Measurements from ENCODE around the gene SLC35A2. TPM values are rescaled to one million over a fixed set of nuclear protein-coding genes. Genes with fewer than 3 reads are reported as not detected.

The SLC35A2 gene
- total RNA-seq, result 15.7 TPM
- long read RNA-seq, transcript SLC35A2-204 (4 exons, 3,047 nt), result major isoform, 5 of 20 reads
- long read RNA-seq, partial matches to known transcripts, result 7 of 20 reads
- long read RNA-seq, other reads (novel, unspliced or antisense), result 6 of 20 reads

GRCh38 chrX:48911412-48912182 lies at the start of gene SLC35A2:
TSS of gene SLC35A2 (minus strand) at chrX:48911646. CDS start at chrX:48911636, 10 bp downstream.
- DNase-seq (peak; percentile 85), ATAC-seq (peak; percentile 93)
- intact Hi-C loops (cut with micrococcal nuclease), result no loop called here

- no peak for DNase-seq
- no peak for ATAC-seq
- intact Hi-C loops (cut with micrococcal nuclease), result no loop called here
Observed at GRCh38 chrX:48960291-48960690, 48.8 kb upstream of the SLC35A2 start.

DNA sequence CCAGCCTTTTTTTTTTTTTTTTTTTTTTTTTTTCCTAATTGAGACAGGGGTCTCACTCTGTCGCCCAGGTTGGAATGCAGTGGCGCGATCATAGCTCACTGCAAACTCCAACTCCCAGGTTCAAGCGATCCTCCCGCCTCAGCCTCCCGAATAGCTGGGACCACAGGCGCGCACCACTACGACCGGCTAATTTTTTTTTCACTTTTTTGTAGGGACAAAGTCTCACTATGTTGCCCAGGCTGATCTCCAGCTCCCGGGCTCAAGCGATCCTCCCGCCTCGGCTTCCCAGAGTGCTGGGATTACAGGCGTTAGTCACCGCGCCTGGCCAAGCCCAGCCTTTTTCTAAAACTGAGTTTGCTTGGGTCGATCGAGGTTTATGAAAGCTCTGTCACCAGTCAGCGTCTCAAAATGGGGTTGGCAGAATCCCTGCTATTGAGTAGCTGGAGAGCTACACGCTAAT lies 47.2 kb upstream of the SLC35A2 start:
- DNase-seq (peak; percentile 51), ATAC-seq (peak; percentile 2)
- intact Hi-C loops (cut with micrococcal nuclease), result no loop called here

GRCh38 chrX:48957827-48958634 lies 46.6 kb upstream of the SLC35A2 start:
- ATAC-seq (peak; percentile 94), DNase-seq (peak; percentile 95)
- intact Hi-C loops (cut with micrococcal nuclease), result no loop called here

DNA sequence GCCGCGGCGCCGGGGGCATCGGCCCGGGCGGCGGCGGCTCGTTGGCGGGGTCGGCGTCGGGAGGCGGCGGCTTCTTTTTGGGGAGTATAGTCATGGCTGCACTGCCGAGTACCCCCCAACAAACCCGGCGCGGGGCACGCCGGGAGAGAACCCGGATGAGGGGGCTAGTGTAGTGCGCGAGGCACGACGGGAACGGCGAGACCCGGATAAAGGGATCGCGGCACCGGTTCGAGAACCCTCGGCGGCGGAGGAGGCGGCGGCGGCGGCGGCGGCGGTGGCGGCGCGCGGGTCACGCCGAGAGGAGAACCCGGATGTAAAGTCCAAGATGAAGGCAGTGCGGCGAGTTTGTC lies 46.0 kb upstream of the SLC35A2 start, which contains the start of gene OTUD5:
OTUD5 (minus strand) TSS at position 131 of the 350 bp plus-strand sequence; CDS start at position 94, 37 bp downstream.
- ATAC-seq (peak; percentile 29), DNase-seq (peak; percentile 71)
- intact Hi-C loops (cut with micrococcal nuclease), result no loop called here

DNA sequence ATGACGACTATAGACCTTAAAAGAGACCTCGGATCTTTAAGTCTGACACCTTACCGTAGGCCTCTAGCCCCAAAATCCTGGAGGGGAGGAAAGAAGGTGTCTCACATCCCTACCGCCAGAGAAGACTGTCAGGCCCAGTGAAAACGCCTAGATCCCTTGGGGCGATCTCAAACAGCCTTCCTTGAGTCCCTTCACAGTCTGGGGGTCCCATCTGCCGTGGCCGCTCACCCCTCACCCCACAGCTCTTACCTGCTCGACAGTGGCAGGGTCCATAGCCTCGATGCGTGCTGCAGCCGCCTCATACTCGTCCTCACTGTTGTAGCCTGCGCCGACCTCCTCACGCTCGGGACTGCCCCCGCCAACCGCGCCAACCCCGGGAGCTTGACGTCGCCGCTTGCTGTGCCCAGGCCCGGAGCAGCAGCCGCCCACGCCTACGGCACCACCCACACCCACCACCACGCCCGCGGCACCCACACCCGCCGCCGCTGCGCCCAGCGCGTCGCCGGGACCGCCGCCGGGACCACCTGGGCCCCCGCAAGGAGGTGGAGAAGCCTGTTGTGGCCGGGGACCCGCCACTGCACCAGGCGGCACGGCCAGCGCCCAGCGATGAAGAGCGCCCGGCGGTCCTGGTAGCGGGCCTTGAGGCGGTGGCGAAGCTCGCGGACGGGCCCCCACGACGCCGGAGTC lies 45.4 kb upstream of the SLC35A2 start:
- no peak for ATAC-seq
- DNase-seq, result peak; percentile 35
- intact Hi-C loops (cut with micrococcal nuclease), result no loop called here

DNA sequence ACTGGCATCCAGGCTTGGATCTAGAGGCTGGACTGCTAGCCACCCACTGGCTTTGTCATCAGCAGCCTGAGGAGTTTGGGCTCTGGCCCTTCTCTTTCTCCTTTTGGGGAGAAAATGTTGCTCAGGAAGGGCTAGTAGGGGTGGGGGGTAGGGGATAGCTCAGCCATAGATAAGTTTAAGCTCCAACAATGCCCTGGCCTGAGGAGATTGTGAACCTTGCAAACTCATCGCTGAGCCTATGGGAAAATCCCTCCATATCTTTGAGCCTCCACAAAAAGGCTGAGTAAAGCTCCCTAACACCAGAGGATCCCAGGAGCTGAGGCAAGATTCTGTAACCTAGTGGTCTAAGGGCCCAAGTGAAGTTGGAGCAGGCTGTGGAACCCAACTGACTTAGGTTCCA lies 37.1 kb upstream of the SLC35A2 start:
- ATAC-seq, result no peak
- DNase-seq, result no peak
- intact Hi-C loops (cut with micrococcal nuclease), result no loop called here

DNA sequence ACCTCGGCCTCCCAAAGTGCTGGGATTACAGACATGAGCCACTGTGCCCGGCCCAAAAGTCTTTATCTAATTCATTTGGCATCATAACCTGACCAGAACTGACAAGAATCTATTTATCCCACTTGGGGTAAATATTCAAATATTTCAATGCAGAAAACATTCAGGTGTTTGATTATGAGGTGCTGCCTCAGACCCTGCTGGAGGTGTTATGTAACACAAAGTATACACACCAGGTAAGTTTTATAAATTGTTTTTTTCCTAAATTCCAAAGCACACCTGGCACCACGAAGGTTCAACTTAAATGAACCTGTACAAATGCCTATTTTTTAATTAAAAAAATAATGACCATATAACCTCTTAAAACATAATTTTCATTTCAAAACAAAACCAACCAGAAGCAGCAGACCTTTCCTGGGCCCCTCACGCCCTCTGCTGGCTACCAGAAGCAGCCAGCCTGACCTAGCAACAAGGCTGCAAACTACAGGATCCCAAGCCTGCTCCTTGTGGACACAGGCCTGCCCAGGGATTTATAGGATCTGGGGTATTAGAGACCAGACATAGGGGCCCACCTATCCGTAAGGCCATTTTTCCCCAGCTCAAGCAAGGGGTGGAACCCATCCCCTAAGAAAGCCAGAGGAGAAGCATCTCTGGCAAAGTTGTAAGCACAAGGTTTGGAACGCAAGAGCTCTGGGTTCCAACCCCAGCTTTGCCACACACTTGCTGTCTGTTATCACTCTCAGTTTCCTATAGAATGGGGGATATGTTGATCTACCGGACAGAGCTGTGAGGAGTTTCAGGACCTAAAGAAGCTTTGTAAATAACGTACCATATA lies 34.3 kb upstream of the SLC35A2 start:
- intact Hi-C loops (cut with micrococcal nuclease), result no loop called here
- ATAC-seq (peak; percentile 64), DNase-seq (peak; percentile 50)

- ATAC-seq, result no peak
Observed at GRCh38 chrX:48942895-48943294, 31.4 kb upstream of the SLC35A2 start.

GRCh38 chrX:48940404-48940955 lies 29.0 kb upstream of the SLC35A2 start:
- intact Hi-C loops (cut with micrococcal nuclease), result no loop called here
- DNase-seq (no peak), ATAC-seq (no peak)

More at GRCh38 chrX:48942895-48943294, 31.4 kb upstream of the SLC35A2 start:
- intact Hi-C loops (cut with micrococcal nuclease), result no loop called here
- no peak for DNase-seq

DNA sequence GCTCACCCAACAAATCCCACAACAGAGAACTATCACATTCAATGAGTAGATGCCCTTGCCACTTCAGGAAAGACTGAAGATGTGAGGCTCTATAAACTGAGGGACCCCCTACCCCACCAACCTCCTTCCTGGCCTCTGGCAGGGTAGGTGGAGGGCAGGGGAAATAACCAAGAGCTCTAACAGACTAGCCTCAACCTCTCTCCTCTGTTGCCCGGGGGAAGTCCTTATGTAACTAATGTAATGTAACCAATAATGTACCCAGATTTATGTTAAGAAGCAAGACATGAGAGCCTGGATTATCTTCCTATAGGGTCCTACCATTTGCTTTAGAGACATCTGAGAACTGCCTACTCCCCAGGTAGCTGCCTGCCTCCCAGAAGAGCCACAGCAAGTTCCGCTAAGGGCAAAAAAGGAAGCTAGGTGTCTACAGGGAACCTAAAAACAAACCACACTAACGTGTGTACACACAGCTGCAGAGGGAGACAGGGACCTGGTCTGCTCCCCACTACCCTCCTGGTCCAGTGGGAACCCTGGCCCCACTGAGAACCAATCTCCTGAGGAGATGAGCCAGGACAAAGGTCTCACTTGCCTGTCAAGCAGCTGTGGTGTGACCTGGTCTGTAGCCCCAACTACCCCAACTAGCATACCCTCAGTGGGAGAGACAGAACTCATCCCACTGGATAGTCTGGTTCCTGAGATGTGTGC lies 28.2 kb upstream of the SLC35A2 start:
- DNase-seq, result no peak
- no peak for ATAC-seq
- intact Hi-C loops (cut with micrococcal nuclease), result no loop called here

DNA sequence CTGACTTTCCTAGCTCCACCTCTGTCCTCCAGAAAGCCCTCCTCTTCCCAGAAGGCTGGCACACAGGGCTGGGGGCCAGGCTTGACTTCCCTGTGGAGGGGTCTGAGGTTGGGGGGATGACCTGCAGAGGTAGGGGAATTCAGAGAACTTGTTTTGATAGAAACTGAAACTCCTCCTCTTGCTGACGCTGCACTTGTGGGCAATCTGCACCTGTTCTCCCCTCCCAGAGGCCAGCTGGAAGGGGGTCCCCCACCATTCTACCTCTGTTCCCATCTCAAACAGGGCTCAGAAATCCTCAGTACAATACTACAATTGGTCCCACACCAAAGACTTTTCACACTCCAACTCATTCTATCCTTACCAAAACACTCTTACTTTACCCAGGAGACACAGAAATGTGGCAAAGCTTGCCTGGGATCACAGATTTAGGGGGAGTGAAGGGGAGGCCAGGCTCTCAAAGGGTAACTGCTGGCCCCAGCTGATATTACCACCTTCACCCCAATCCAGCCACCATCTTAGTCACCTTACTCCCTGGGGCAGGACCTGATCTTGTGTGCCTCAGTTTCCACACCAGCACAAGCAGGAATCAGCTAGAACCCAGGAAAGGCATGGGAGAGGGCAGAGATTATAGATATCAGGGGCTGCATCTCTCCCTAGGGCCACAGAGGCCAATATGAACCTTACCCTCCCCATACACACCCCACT lies 27.4 kb upstream of the SLC35A2 start:
- DNase-seq (no peak), ATAC-seq (no peak)
- intact Hi-C loops (cut with micrococcal nuclease), result no loop called here

DNA sequence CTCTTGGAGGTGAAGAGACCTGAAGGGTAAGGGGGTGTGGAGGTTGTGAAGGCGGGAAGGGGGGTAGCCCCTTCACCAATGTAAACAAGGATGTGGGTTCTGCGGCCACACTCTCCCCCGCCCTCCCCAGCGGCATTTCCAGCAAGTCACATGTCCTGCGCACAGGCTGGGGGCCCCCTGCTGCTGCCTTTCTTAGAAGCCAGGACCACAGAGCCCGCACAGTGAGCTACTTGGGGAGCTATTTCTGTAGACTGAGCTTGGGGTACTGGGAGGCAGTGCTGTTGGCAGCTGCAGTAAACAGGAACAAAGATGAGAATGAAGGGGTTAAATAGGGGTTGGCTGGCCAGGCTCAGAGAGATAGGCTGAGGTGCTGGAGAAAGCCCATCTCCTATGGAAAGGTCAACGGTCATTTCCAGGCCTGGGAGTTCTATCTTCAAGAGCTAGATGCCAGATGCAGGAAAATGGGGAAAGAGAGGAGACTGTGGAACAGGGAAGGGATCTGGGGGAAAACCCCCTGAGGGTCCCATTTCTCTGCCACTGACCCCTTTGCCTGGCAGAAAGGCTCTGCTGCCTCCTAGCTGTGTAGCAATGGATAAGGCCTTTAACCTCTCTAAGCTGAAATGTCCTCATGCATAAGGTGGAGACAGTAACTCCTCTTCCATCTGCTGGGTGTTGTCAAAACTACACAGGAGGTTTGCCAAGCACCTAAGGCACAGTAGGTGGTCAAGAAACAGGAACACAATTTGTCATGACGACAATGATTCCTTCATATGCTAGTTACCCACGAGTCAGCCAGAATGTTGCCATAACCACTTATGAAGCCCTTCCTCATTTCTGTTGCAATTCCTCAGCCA lies 25.8 kb upstream of the SLC35A2 start:
- DNase-seq (peak; percentile 52), ATAC-seq (peak; percentile 62)
- intact Hi-C loops (cut with micrococcal nuclease), result no loop called here

GRCh38 chrX:48936429-48937053 lies 25.1 kb upstream of the SLC35A2 start:
- ATAC-seq (no peak), DNase-seq (no peak)
- intact Hi-C loops (cut with micrococcal nuclease), result no loop called here

DNA sequence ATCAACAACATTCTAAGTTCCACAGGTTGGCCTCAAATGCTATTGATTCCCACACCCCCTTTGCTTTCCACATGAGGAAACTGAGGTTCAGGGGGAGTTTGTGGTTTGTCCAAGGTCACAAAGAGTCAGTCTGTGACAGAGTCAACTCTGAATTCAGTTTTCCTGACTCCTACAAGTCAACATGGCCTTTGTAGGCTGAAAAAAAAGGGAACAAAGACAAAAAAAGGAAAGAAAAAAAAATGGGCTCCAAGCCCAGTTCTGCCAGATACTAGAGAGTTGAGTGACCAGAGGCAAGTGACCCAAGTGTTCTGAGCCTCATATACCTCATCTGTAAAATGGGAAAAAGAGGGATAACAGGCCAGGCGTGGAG lies 23.8 kb upstream of the SLC35A2 start:
- ATAC-seq (no peak), DNase-seq (no peak)
- intact Hi-C loops (cut with micrococcal nuclease), result no loop called here

Data from left ventricle myocardium superior (tissue), 1 donor.